GM18873 (cell line): Measurements from ENCODE around the gene GREB1.

ENCODE experiments used
- ATAC-seq: cut with Tn5 transposase; IDR thresholded peaks from one replicate; pipeline ENCODE4 v1.9.1; 2021; ENCODE audit warnings: mild to moderate bottlenecking, moderate library complexity, moderate number of reproducible peaks; ENCODE audit not compliant: unreplicated experiment, low FRiP score

Gene GREB1

DNA sequence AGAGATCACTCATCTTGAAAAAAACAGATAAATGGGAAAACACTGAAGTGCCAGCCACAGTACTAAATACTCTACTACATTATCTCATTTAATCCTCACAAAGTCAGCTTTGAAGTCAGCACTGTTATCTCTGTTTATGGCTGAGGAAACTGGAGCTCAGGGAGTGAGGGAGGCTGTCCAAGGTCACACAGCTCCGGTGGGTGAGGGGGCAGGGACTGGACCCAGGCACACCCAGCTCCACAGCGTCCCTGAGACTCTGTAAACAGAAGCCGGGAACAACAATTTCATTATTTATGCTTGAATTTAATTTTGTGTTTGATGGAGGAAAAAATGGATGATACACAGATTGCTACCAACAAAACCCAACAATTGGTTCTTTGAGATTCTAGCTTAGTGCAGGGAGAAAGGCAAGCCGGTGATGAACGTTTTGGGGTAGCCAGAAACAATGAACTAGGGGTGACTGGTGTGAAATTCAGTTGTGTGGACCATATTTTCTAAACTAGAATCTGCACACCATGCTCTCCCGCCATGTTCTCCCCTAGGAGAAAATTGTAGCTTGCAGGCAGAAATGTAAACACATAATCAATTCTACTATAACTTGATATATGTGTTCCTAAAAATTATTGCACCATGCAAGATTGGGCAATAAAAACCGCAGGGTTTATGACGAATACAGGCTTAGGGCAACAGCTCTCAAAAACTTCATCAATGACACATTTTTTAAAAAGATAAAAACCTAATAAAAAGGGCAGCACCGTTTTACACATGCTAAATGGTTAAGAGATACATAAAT is at the start of gene GREB1:
TSS of gene GREB1 (plus strand) at position 768 of the 793 bp plus-strand sequence. CDS start 22,570 bp downstream, outside the sequence.
- no peak for ATAC-seq

GRCh38 chr2:11488809-11489208 is 45.0 kb upstream of the GREB1 start:
- ATAC-seq = no peak

- no peak for ATAC-seq
Measured at GRCh38 chr2:11490194-11490593, 43.7 kb upstream of the GREB1 start.

GRCh38 chr2:11491348-11491933 is 42.4 kb upstream of the GREB1 start:
- no peak for ATAC-seq

DNA sequence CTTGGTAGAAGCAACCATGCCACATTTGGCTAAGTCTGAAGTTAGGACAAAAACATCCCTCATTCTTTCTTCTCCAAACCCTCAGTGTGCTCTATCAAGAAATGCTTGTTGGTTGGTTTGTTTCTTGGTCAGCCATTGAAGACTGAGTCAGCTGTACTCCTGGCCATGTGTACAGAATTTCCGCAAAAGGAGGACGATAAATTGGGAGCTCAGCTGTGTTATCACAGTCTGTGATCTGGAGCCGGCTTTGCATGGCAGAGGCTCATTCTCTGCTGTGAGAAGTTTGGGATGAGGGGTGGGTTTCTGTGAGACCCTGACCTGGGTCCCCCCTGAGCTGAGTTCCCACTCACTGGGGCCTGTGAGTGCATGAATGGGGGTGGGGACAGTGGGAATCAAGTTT is 41.6 kb upstream of the GREB1 start:
- ATAC-seq = no peak

DNA sequence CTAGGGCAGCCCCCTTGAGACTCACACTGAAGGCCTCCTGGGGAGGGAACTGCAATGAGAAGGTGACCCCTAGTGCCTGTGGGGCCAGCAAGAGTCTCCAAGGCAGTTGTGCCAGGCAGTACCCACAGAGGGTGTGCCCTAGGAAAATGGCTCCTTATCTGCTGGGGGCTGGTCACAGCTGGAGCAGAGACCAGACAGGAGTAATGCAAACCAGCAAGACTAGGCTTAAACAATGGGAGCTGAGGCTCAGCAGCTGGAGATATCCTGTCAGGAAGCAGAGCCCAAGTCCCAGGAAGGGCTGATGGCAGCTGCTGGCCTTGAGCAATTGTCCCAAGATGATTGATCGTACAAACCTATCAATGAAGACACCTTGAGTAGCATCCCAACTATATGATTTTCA is 41.1 kb upstream of the GREB1 start:
- ATAC-seq = no peak

DNA sequence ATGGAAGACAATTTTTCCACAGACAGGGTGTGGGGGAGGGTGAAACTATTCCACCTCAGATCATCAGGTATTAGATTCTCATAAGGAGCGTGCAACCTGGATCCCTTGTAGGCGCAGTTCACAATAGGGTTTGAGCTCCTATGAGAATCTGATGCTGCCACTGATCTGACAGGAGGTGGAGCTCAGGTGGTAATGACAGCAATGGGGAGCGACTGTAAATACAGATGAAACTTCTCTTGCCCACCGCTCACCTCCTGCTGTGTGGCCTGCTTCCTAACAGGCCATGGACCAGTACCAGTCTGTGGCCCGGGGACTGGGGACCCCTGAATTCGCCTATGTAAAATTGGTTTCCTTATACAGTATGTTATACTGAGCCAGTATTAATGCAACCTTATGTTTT is 40.6 kb upstream of the GREB1 start:
- no peak for ATAC-seq

GRCh38 chr2:11494310-11494709 is 39.5 kb upstream of the GREB1 start:
- ATAC-seq = no peak

- no peak for ATAC-seq
Measured at GRCh38 chr2:11495844-11496681, 37.8 kb upstream of the GREB1 start.

DNA sequence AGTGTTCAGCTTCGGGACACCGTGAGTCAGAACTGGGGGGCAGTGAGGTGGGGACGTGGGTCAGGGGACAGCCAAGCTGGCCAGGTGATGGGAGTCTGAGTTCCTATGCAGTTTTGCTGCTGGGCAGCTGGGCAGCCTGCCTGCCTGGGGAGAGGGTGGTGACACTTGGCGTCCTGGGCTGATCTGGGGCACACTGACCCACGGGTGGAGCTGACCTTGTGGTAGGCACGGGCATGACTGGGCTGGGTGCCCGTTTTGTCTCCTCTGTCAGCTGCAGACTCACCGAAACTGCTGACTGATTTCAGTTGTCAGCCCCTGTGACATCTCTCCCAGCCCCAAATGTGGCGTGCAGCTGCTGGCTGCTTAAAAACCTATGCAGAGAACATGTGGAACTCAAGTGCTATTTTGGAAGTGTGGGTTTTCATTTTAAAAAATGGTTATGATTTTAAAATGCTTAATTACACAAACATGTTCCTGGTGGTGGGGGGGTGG is 35.3 kb upstream of the GREB1 start:
- peak; percentile 95 for ATAC-seq

- no peak for ATAC-seq
Measured at GRCh38 chr2:11499081-11499743, 34.6 kb upstream of the GREB1 start.

DNA sequence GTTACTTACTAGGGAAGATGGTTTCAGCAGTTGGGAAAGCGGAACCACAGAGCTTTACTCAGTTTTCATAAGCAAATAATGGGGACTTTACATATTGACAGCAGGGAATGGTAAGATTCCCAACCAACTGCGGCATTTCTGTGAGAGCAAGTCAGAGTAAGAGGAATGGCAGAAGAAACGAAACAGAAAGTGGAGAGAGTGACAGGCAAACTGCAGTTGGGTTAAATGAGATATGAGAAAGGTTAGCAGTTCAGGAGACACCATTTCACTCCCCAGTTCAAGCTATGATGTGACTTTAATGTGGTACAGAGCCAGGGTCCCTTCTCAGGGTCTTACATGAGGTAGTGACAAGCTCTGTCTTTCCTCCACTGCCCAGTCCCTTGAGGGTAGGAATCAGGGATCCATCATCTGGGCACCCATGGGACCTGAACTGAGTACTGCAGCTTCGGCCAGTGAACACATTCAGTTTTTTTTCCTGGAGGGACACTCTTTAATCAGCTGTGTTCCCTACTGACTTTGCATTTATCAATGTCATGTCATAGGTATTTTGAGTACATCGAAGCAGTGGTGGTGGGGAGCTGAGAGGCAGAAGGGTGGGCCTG is 33.0 kb upstream of the GREB1 start:
- ATAC-seq = no peak

- no peak for ATAC-seq
Measured at GRCh38 chr2:11502740-11503292, 31.0 kb upstream of the GREB1 start.

DNA sequence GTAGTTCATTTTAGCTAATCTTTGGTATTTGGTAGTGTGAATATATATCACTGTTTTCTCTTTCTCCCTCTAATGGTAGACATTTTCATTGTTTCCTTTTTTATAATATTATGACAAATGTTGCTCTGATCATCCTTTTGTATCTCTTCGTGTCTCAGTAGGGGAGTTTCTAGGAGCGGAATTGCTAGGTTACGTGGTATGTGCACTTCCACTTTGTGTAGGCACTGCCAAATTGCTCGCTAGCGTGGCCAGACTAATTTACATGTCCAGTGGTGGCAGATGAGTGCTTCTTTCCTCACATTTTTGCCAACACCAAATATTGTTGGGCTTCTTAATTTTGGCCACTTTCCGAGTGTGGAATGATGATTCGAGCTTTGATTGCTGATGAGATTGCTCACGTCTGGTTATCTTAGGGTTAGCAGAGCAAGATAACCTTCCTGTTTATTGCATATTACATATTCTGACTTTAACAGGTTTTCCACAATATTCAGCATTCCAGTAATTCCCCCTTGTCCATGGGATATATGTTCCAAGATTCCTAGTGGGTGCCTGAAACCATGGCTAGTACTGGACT is 30.4 kb upstream of the GREB1 start:
- ATAC-seq = no peak

GRCh38 chr2:11505652-11506610 is 27.9 kb upstream of the GREB1 start:
- ATAC-seq = peak; percentile 58

GRCh38 chr2:11506611-11506969 is 27.3 kb upstream of the GREB1 start:
- no peak for ATAC-seq

DNA sequence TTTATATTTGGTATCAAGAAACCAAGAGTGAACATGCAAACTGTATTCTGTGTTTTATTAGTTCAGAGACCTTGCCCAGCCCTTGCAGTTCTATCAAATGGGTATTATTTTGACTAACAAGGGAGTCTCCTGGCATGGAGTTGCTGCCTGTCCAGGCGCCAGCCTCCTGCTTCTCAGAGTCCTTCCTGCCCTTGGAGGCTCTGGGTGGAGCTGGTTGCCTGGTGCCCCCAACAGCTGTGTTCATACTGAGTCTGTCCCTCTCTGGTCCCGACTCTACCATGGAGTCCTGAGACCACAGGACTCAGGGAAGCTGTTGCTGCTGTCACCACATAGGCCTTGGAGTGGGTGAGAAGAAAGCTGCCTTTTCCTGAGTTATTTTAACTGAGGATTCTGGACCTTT is 26.3 kb upstream of the GREB1 start:
- ATAC-seq = no peak

GRCh38 chr2:11508279-11508678 is 25.6 kb upstream of the GREB1 start:
- ATAC-seq = no peak
